NCI-H345 treated with DMSO at 0.1 percent for 48 hours (cell line): ENCODE measurements around the gene CIITA.
A peak's percentile ranks its signal among the peaks of the same experiment; 100 is the strongest.
"Not testable (repeated sequence)": the region's sequence is repeated elsewhere in the genome, so short reads cannot be mapped to it uniquely, and the experiment has no call there.

Experiments
- DNase-seq: peaks from one replicate; lab custom pipeline; 2025; ENCODE audit not compliant: unreplicated experiment; lab: John Stamatoyannopoulos, UW

Gene CIITA

DNA sequence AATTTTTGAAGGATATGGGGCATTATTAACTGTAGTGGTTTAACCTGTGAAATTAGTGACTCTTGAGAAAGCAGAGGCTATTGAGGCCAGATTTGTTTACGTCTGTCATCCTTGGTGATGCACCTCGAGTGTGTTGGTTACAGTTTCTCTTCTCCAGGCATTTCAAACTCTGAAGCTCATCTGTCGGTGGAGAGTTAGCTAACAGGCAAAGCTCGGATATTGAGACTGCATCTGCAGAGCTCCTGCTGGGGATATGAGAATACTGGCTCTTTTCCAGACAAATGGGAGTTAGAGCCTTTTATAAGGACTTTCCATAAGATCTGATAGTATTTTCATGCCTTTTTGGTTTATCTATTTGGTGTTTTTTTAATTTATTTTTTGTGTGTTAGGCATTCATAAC lies 74.0 kb downstream of the CIITA start:
- no peak for DNase-seq

GRCh38 chr16:10954903-10955302 lies 77.9 kb downstream of the CIITA start:
- DNase-seq: no peak

GRCh38 chr16:10957771-10958482 lies 80.9 kb downstream of the CIITA start:
- no peak for DNase-seq

- no peak for DNase-seq
Measured at GRCh38 chr16:10959161-10959560, 82.2 kb downstream of the CIITA start.

DNA sequence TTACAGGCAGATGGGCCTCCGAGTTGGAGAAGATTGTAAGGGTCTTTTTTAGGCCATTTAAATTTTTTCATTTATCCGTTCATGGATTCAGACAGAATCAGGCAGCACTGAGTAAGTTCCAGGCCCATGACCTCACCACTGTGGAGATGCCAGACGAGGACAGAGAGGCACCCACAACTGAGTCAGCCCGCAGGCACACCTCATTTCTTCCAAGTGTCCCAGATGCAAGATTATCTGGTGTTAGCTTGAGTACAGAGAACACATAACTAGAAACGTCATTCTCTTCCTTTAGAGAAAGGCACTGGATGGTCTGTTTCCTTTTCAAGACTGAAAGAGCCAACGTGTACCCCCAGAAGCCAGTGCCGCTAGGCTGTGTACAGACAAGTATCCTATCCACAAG lies 84.2 kb downstream of the CIITA start:
- no peak for DNase-seq

- DNase-seq: peak; percentile 46
Measured at GRCh38 chr16:10964039-10964890, 87.3 kb downstream of the CIITA start.

GRCh38 chr16:10964891-10965326 lies 87.9 kb downstream of the CIITA start:
- DNase-seq: no peak

DNA sequence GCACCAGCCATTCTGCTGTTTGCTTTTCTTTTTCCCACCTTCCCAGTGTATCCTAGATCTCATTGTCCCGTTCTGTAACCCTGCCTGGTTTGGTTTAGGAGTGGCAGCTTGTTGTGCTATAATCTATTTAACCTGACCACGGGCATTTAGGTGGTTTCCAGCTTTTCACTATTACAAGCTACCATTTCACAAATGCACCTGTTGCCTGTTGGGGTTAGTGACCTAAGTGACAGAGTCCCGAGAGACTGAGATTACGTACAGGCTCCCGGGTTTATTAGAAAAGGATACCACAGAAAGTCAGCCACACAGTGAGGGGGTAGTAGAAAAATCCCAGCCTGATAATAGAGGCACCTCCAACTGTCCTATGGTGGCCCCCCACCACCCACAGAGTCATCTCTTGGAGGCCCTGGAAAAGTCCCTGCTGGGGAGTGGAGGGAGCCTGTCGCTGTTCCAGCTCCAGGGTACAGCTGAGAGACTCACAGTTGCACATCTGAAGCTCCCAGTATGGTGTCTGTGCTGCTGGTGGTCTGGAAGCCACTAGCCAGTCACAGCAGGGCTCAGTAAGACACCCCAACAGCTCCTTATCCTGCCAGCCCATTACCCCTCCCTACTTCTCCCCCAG lies 88.5 kb downstream of the CIITA start:
- no peak for DNase-seq

- no peak for DNase-seq
Measured at GRCh38 chr16:10966129-10966528, 89.1 kb downstream of the CIITA start.

GRCh38 chr16:10966559-10966958 lies 89.6 kb downstream of the CIITA start:
- not testable (repeated sequence) for DNase-seq

- DNase-seq: no peak
Measured at GRCh38 chr16:10967986-10968385, 91.0 kb downstream of the CIITA start.

DNA sequence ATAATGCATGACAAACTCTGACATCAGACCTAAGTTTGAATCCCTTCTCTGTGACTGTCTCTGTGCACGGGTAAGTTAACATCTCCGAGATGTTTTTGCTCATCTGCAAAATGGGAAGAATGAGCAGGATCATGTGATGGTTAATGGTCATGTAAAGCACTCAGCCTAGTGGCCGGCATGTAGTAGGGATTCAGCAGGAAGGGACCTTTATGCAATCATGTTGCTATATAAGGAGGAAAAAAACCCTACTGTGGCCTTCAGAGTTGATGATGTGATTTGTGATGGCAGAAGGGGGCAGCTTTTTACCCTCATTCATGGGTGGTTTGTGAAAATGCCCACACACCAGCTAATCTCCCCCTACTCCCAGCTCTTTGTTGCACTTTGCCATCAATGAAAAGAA lies 91.5 kb downstream of the CIITA start:
- DNase-seq: no peak

DNA sequence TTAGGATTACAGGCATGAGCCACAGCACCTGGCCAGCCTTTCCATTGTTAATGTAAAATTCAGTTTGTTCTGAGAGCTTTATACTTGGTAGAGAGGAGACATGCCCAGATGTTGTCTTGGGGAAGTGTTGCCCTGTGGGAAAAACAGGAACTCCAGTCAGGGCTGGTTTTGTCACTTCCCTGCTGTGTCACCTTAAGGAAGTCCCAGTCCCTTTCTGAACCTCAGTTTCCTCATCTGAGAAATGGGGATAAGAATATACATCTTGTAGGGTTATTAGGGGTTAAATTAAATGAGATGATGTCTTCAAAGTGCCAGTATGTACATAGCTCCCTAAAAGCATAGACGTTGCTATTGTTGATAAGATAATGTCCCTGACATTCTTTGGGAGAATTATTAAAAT lies 92.6 kb downstream of the CIITA start:
- DNase-seq: no peak

DNA sequence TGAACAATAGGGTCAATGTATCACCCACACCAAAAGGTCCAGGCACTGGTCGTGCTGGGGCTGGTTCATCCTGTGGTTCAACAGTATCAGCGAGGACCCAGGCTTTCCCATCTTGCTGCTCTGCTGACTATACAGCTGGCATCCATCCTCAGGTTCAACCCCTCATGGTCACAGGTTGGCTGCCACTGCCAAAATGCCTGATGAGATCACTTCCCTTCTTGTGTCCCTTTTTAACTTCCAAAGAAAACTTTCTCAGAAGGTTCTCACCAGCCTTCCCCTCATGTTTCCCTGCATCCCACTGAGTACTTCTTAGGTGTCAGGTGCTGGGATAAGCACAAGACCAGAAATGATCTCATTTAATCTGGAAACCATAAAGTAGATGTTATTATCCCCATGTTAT lies 93.1 kb downstream of the CIITA start:
- no peak for DNase-seq

- peak; percentile 51 for DNase-seq
Measured at GRCh38 chr16:10971560-10971961, 94.6 kb downstream of the CIITA start.

- DNase-seq: no peak
Measured at GRCh38 chr16:10972108-10972818, 95.3 kb downstream of the CIITA start.

GRCh38 chr16:10972819-10973464 lies 95.9 kb downstream of the CIITA start:
- DNase-seq: no peak

DNA sequence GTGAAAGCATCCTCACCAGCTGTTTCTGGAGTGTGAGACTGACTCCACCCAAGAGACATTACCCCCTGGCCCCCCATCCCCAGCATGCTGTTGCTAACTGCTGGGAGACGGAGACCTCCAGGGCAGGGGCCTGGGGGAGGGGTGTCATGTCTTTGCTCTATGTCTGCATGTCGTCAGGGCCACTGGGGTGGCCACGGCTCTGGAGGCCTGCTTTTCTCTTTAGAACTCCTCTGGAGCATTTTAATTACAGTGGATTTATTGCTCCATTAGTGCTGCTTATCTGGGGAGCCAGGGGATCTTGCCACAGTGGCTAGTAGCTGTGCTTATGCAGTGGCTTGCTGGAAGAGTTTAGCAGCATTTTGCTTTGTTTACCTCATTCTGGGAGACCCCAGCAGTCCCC lies 99.6 kb downstream of the CIITA start:
- no peak for DNase-seq

DNA sequence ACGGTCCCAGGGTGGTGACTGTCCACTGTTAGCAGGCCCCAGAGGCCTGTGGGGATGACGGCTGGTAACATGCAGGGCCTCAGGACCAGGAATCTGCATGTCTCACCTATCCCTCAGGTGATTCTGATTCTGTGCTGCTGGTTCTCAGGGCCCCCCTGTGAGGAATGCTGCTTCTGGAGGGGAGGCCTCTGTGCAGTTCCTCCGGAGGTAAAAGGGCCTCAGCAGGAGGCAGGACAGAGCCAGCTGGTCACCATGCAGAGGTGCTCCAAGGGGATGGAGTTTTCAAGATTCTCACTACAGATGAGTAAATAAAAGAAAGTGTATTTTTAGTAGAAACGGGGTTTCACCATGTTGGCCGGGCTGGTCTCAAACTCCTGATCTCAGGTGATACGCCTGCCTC lies 101.1 kb downstream of the CIITA start:
- DNase-seq: no peak

DNA sequence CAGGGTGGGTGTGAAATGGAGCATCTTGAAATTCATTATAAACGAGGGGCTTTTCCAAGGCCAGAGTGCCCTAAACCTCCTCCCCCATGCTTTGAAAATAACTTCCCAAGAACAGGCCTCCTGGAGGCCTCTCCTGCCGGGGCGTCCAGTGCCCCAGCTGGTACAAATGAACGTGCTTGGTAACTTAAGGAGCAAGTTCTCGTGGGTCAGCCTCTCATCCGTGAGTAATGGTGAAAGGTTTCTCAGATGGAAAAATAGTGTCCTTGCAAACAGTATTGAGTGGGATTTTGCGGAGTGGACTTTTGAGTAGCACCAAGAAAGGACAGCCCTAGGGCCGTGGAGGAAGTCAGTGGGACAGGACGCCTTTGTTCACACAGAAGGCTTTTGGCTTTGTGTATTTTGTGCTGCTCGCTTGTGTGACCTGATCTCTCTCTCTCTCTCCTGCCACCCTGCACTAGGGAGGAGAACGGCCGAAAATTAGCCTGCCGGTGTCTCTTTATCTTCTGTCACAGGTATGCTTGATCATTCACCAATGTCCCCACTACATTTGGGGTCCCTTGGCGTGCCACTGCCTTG lies 102.0 kb downstream of the CIITA start:
- DNase-seq: no peak
